Measurements from ENCODE around the gene MAPKAPK5.

DNA sequence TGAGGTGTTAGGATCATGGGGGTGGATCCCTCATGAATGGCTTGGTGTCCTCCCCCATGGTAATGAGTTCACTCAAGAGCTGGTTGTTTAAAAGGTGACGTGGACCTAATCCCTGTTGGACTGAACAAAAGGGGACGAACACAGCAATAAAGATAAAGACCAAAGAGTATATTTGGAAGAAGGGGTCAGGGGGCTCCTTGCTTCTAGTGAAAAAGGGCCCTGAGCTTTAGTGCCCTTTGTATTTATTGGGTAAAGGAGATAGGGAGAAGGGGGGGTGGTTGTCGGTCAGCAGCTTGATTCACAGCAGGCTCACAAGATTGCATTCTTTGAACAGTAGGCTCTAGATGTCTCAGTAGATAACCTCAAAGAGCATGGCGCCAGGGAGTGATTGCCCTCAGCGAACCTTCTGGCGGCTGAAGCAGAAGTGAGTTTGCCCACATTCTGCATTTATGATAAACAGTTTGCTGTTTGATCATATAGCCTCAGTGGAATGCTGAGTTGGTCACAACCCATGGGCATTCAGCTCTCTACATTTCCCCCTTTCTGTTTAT lies 25.9 kb upstream of the MAPKAPK5 start:
- no peak for TF ChIP-seq CBX2 (IDR thresholded peaks at IDR 0.05; ENCODE audit: insufficient read depth, low read length, poor library complexity, severe bottlenecking)
- TF ChIP-seq CTCF (IDR thresholded peaks at IDR 0.05 in 2 of 3, conservative IDR thresholded peaks at IDR 0.05 in 1 of 3; ENCODE audit: insufficient read depth in 2 of 3, low read depth in 1 of 3, low read length in 3 of 3), result no peak
- TF ChIP-seq FOXA3 (CRISPR knock-in tag; conservative IDR thresholded peaks at IDR 0.05 in 1 of 2, IDR thresholded peaks at IDR 0.05 in 1 of 2), result no peak
- TF ChIP-seq ZNF143 (CRISPR knock-in tag; IDR thresholded peaks at IDR 0.05), result no peak
- no peak for TF ChIP-seq FOXA1 (IDR thresholded peaks at IDR 0.05; ENCODE audit: borderline replicate concordance)
- TF ChIP-seq, protein P1, sequence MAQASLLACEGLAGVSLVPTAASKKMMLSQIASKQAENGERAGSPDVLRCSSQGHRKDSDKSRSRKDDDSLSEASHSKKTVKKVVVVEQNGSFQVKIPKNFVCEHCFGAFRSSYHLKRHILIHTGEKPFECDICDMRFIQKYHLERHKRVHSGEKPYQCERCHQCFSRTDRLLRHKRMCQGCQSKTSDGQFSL (CRISPR knock-in tag; IDR thresholded peaks at IDR 0.05), result no peak
- TF ChIP-seq, protein P1 (tag; IDR thresholded peaks at IDR 0.05), result no peak
- no peak for TF ChIP-seq POLR2A (conservative IDR thresholded peaks at IDR 0.05)
- TF ChIP-seq, protein P2, sequence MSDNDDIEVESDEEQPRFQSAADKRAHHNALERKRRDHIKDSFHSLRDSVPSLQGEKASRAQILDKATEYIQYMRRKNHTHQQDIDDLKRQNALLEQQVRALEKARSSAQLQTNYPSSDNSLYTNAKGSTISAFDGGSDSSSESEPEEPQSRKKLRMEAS (CRISPR knock-in tag; IDR thresholded peaks at IDR 0.05), result no peak
- TF ChIP-seq SIN3A (IDR thresholded peaks at IDR 0.05; ENCODE audit: borderline replicate concordance in 2 of 2, control insufficient read depth in 1 of 2, low read depth in 2 of 2, low read length in 2 of 2), result no peak
- TF ChIP-seq NR2F6 (CRISPR knock-in tag; IDR thresholded peaks at IDR 0.05), result no peak
- no peak for TF ChIP-seq MYNN (IDR thresholded peaks at IDR 0.05)
- no peak for TF ChIP-seq MYNN (CRISPR knock-in tag; IDR thresholded peaks at IDR 0.05)
